ENCODE data around the gene NECTIN2. TPM values are rescaled to one million over a fixed set of nuclear protein-coding genes. Genes with fewer than 3 reads are reported as not detected.

Gene NECTIN2
- total RNA-seq, 1 experiment from 2014 or later, result 61.0 TPM

DNA sequence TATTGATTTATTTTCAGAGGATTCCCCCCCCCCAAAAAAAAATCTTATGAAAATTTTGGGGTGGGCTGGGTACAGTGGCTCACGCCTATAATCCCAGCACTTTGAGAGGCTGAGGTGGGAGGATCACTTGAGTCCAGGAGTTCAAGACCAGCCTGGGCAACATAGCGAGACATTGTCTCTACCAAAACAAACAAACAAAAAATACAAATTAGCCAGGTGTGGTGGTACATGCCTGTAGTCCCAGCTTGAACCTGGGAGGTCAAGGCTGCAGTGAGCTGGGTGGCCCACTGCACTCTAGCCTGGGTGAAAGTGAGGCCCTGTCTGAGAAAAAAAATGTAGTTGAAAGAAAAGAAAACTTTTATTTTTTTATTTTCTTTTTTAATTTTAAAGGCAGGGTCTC lies 17.9 kb downstream of the NECTIN2 start:
- H3F3A ChIP-seq (ENCODE audit: low read length, unreplicated experiment), result no peaks in the 10 kb centered on the region
- DNase-seq (no peak), ATAC-seq (no peak)
- H3K79me2 ChIP-seq (ENCODE audit: low read length), result no peaks in the 10 kb centered on the region
- no peak for TF ChIP-seq EZH2 (IDR thresholded peaks at IDR 0.05; ENCODE audit: low read length, unreplicated experiment)
- TF ChIP-seq EZH2phosphoT487 (IDR thresholded peaks at IDR 0.05; ENCODE audit: borderline replicate concordance, low read length), result no peak
- TF ChIP-seq, protein P1, sequence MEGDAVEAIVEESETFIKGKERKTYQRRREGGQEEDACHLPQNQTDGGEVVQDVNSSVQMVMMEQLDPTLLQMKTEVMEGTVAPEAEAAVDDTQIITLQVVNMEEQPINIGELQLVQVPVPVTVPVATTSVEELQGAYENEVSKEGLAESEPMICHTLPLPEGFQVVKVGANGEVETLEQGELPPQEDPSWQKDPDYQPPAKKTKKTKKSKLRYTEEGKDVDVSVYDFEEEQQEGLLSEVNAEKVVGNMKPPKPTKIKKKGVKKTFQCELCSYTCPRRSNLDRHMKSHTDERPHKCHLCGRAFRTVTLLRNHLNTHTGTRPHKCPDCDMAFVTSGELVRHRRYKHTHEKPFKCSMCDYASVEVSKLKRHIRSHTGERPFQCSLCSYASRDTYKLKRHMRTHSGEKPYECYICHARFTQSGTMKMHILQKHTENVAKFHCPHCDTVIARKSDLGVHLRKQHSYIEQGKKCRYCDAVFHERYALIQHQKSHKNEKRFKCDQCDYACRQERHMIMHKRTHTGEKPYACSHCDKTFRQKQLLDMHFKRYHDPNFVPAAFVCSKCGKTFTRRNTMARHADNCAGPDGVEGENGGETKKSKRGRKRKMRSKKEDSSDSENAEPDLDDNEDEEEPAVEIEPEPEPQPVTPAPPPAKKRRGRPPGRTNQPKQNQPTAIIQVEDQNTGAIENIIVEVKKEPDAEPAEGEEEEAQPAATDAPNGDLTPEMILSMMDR (conservative IDR thresholded peaks at IDR 0.05; ENCODE audit: low read depth, low read length), result no peak
- H3K9ac ChIP-seq (ENCODE audit: low read length), result no peak overlapping the region
- no peak overlapping the region for H3K27ac ChIP-seq (ENCODE audit: low read length)
- POLR2A ChIA-PET (ENCODE audit: unreplicated experiment), result no interaction called here
- no peaks in the 10 kb centered on the region for H3K36me3 ChIP-seq (ENCODE audit: low read depth, low read length)
- intact Hi-C loops (cut with micrococcal nuclease), result no loop called here
- H2AFZ ChIP-seq (ENCODE audit: low read length), result no peak overlapping the region
- no peaks in the 10 kb centered on the region for H3K27me3 ChIP-seq (ENCODE audit: low read length)
- no TSS peak for BruUV-seq (replicated peaks)
- H3K9me3 ChIP-seq (ENCODE audit: low read length), result no peaks in the 10 kb centered on the region
- no peaks in the 10 kb centered on the region for H3K4me1 ChIP-seq (ENCODE audit: insufficient read depth, low read length)
- no peaks in the 10 kb centered on the region for H4K20me1 ChIP-seq (ENCODE audit: low read length)
- CTCF ChIA-PET, result no interaction called here
- no peak overlapping the region for H3K4me3 ChIP-seq (ENCODE audit: low read length)
- H3K9me2 ChIP-seq (replicated peaks; ENCODE audit: low read length), result no peaks in the 10 kb centered on the region
- no peak overlapping the region for H3K4me2 ChIP-seq (ENCODE audit: low read length)

- BruUV-seq (replicated peaks), result no TSS peak
- H3K4me3 ChIP-seq (ENCODE audit: low read length), result no peak overlapping the region
- H3K36me3 ChIP-seq (ENCODE audit: low read depth, low read length), result no peaks in the 10 kb centered on the region
- H3K4me1 ChIP-seq (ENCODE audit: insufficient read depth, low read length), result no peaks in the 10 kb centered on the region
- H3K4me2 ChIP-seq (ENCODE audit: low read length), result no peak overlapping the region
- no peak for TF ChIP-seq EZH2 (IDR thresholded peaks at IDR 0.05; ENCODE audit: low read length, unreplicated experiment)
- ATAC-seq (no peak), DNase-seq (no peak)
- H2AFZ ChIP-seq (ENCODE audit: low read length), result no peak overlapping the region
- no peaks in the 10 kb centered on the region for H3K27me3 ChIP-seq (ENCODE audit: low read length)
- H3F3A ChIP-seq (ENCODE audit: low read length, unreplicated experiment), result no peaks in the 10 kb centered on the region
- no peaks in the 10 kb centered on the region for H3K9me2 ChIP-seq (replicated peaks; ENCODE audit: low read length)
- no peaks in the 10 kb centered on the region for H4K20me1 ChIP-seq (ENCODE audit: low read length)
- ChIA-PET CTCF (no interaction called here), POLR2A (ENCODE audit: unreplicated experiment) (no interaction called here)
- no peaks in the 10 kb centered on the region for H3K79me2 ChIP-seq (ENCODE audit: low read length)
- H3K9ac ChIP-seq (ENCODE audit: low read length), result no peak overlapping the region
- no peak overlapping the region for H3K27ac ChIP-seq (ENCODE audit: low read length)
- intact Hi-C loops (cut with micrococcal nuclease), result no loop called here
- no peaks in the 10 kb centered on the region for H3K9me3 ChIP-seq (ENCODE audit: low read length)
Observed at GRCh38 chr19:44865196-44865767, 19.2 kb downstream of the NECTIN2 start.

GRCh38 chr19:44866664-44867063 lies 20.6 kb downstream of the NECTIN2 start:
- Histone ChIP-seq H4K20me1 (ENCODE audit: low read length) (no peaks in the 10 kb centered on the region), H3K4me3 (ENCODE audit: low read length) (no peak overlapping the region), H3K9me2 (replicated peaks; ENCODE audit: low read length) (no peaks in the 10 kb centered on the region), H3K36me3 (ENCODE audit: low read depth, low read length) (no peaks in the 10 kb centered on the region), H3K27ac (ENCODE audit: low read length) (no peak overlapping the region), H3K9ac (ENCODE audit: low read length) (no peak overlapping the region), H3K9me3 (ENCODE audit: low read length) (no peaks in the 10 kb centered on the region), H2AFZ (ENCODE audit: low read length) (no peak overlapping the region), H3K79me2 (ENCODE audit: low read length) (no peaks in the 10 kb centered on the region), H3F3A (ENCODE audit: low read length, unreplicated experiment) (no peaks in the 10 kb centered on the region), H3K4me1 (ENCODE audit: insufficient read depth, low read length) (no peaks in the 10 kb centered on the region), H3K27me3 (ENCODE audit: low read length) (no peaks in the 10 kb centered on the region), H3K4me2 (ENCODE audit: low read length) (no peak overlapping the region)
- intact Hi-C loops (cut with micrococcal nuclease), result no loop called here
- ChIA-PET POLR2A (ENCODE audit: unreplicated experiment) (no interaction called here), CTCF (no interaction called here)
- DNase-seq (no peak), ATAC-seq (no peak)
- no TSS peak for BruUV-seq (replicated peaks)
- TF ChIP-seq, protein P1 (conservative IDR thresholded peaks at IDR 0.05; ENCODE audit: low read depth, low read length), result no peak
- TF ChIP-seq EZH2phosphoT487 (IDR thresholded peaks at IDR 0.05; ENCODE audit: borderline replicate concordance, low read length) (no peak), EZH2 (IDR thresholded peaks at IDR 0.05; ENCODE audit: low read length, unreplicated experiment) (no peak)

Data from PC-3 (cell line).